ENCODE measurements around the gene REEP3. TPM values are rescaled to one million over a fixed set of nuclear protein-coding genes. Genes with fewer than 3 reads are reported as not detected.

REEP3 gene
- total RNA-seq, 6 donors from 2014 or later: 23.6 to 63.9 (median 41.8) TPM

- DNase-seq (no peak), ATAC-seq (ENCODE audit: low FRiP score in 2 of 2) (no peak)
- Histone ChIP-seq H3K27ac (no peak overlapping the region), H3K36me3 (peaks cover 0 to 37% (median 3%) of the 10 kb centered on the region in 4 donors), H3K27me3 (no peaks in the 10 kb centered on the region), H3K4me1 (peaks cover 5 to 17% (median 7%) of the 10 kb centered on the region in 4 donors), H3K9me3 (no peaks in the 10 kb centered on the region), H3K4me3 (no peak overlapping the region)
- TF ChIP-seq EP300 (IDR thresholded peaks at IDR 0.05) (peak in 1 of 4 donors; percentile 3), CTCF (IDR thresholded peaks at IDR 0.05) (peak in 1 of 6 experiments; percentile 24), POLR2A (IDR thresholded peaks at IDR 0.05) (no peak)
- WGBS, 2 donors: 50 to 55% methylated on average over 3 of the region's 3 CpGs
Observed at GRCh38 chr10:63595072-63595471, 73.9 kb downstream of the REEP3 start.

DNA sequence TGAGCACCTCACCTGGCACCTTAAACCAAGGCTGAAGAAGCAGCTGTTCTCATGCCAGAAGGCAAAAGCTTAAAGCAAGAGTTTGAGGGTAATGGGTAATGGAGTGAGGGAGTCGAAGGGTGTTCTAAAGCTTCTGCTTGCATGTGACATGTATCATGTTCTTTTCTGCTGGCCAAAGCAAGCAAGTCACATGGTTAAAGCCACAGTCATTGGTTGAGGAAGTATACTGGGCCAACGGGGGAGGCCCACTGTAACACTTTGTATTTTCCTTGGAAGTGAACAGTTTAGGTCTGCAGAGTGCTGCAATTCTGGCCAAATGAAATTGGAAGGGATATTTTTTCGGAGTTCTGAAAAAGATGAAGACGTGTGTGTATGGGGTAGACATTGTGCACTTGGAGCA lies 75.7 kb downstream of the REEP3 start:
- Histone ChIP-seq H3K36me3 (peaks cover 0 to 45% (median 6%) of the 10 kb centered on the region in 4 donors), H3K4me1 (peaks cover 4 to 16% (median 5%) of the 10 kb centered on the region in 4 donors), H3K27me3 (no peaks in the 10 kb centered on the region), H3K9me3 (no peaks in the 10 kb centered on the region), H3K27ac (no peak overlapping the region), H3K4me3 (no peak overlapping the region)
- TF ChIP-seq POLR2A (IDR thresholded peaks at IDR 0.05): no peak
- ATAC-seq (ENCODE audit: low FRiP score in 2 of 2): no peak
- WGBS, 2 donors: 64 to 86% methylated on average over 4 of the region's 4 CpGs
- no peak for DNase-seq

DNA sequence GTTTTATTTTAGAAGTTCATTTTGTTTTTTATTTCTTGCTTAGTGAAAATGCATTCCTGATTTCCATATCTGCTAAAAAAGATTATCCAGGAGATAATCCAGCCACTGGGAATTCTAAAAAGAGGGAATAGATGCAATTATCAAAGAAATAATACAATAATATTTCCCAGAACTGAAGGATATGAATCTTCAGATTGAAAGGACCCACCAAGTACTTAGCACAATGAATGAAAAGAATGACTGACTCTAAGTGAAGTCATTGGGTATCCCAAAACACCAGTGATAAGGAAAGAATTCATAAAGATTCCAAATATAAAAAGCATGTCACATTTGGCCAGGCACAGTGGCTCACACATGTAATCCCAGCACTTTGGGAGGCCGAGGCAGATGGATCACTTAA lies 79.3 kb downstream of the REEP3 start:
- WGBS, 2 donors: 89 to 95% methylated on average over 1 of the region's 1 CpG

DNA sequence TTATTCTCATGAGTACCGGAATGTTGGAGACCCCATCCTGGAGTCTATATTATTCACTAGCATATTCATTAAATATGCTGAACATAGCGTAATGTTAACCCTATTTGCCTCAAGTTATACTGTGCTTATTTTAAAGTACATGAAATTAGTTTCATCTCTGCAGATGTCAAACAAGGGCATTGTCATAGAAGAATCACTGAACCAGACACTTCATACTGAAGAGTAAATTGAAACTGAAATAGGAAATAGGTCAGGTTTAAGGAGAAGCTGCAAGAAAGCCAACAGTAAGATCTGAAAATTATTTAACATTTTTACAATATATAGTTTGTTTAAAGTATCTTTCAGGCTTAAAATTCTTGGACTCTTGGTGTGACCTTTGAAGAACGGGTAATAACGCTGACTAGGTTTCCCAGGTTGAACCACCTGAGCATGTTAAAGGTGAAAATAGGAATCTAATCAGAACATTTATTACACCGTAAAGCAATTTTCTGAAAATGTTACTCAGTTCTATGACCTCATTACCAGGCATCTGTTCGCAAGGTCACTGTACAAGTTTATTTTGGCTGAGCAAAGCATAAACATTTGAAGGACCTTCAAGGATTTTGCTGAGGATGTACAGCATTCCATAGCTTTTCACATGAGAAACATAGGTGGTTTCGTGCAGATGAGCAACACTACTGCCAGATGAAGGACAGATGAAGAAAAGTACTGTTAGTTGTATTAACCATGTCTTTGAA lies 82.7 kb downstream of the REEP3 start:
- H3K4me1 ChIP-seq: no peaks in the 10 kb centered on the region
- ATAC-seq (ENCODE audit: low FRiP score in 2 of 2) (no peak), DNase-seq (no peak)
- TF ChIP-seq CTCF (IDR thresholded peaks at IDR 0.05) (no peak), POLR2A (IDR thresholded peaks at IDR 0.05) (no peak), EP300 (IDR thresholded peaks at IDR 0.05) (no peak), POLR2AphosphoS5 (IDR thresholded peaks at IDR 0.05) (no peak)
- no peak overlapping the region for H3K4me3 ChIP-seq
- peaks cover 0 to 16% (median 4%) of the 10 kb centered on the region in 4 donors for H3K36me3 ChIP-seq
- H3K27me3 ChIP-seq: no peaks in the 10 kb centered on the region
- H3K27ac ChIP-seq: no peak overlapping the region
- no peaks in the 10 kb centered on the region for H3K9me3 ChIP-seq
- WGBS, 2 donors: 85 to 87% methylated on average over 7 of the region's 7 CpGs

More for the DNA sequence above, 79.3 kb downstream of the REEP3 start:
- H3K27me3 ChIP-seq: no peaks in the 10 kb centered on the region
- ATAC-seq (ENCODE audit: low FRiP score in 2 of 2): no peak
- TF ChIP-seq POLR2AphosphoS5 (IDR thresholded peaks at IDR 0.05) (no peak), CTCF (IDR thresholded peaks at IDR 0.05) (no peak)
- DNase-seq: no peak
- no peaks in the 10 kb centered on the region for H3K9me3 ChIP-seq
- H3K4me1 ChIP-seq: peaks cover 0 to under 1% (median 0%) of the 10 kb centered on the region in 4 donors
- H3K27ac ChIP-seq: no peak overlapping the region
- H3K36me3 ChIP-seq: peaks cover 0 to 38% (median 6%) of the 10 kb centered on the region in 4 donors
- no peak overlapping the region for H3K4me3 ChIP-seq

GRCh38 chr10:63605197-63605967 lies 84.2 kb downstream of the REEP3 start:
- DNase-seq (no peak), ATAC-seq (ENCODE audit: low FRiP score in 2 of 2) (no peak)
- TF ChIP-seq POLR2AphosphoS5 (IDR thresholded peaks at IDR 0.05) (no peak), POLR2A (IDR thresholded peaks at IDR 0.05) (no peak), EP300 (IDR thresholded peaks at IDR 0.05) (no peak), CTCF (IDR thresholded peaks at IDR 0.05) (no peak)
- no peaks in the 10 kb centered on the region for H3K9me3 ChIP-seq
- H3K4me3 ChIP-seq: no peak overlapping the region
- no peak overlapping the region for H3K27ac ChIP-seq
- peaks cover 0 to 11% (median 3%) of the 10 kb centered on the region in 4 donors for H3K36me3 ChIP-seq
- no peaks in the 10 kb centered on the region for H3K27me3 ChIP-seq
- H3K4me1 ChIP-seq: no peaks in the 10 kb centered on the region
- 92 to 93% methylated on average over 3 of the region's 3 CpGs for WGBS, 2 donors
